Testis (tissue), 3 donors: ENCODE results near the gene TSPAN14. TPM values are rescaled to one million over a fixed set of nuclear protein-coding genes. Genes with fewer than 3 reads are reported as not detected.

Source experiments
- DNase-seq: peaks from one replicate; pipeline ENCODE4 v3.0.0-alpha.2; 2019
- H3K27ac ChIP-seq, 2 donors: fragments of 200-600 bp; sonication (generic); one replicate each; pipeline ENCODE4 v1.5.1; 2019
- H3K27me3 ChIP-seq: fragments of 200-600 bp; sonication (generic); one replicate; pipeline ENCODE4 v1.5.1; 2019
- H3K36me3 ChIP-seq: fragments of 200-600 bp; sonication (generic); one replicate; pipeline ENCODE4 v1.5.1; 2017; ENCODE audit warnings: low read depth; ENCODE audit errors: missing control alignments
- H3K4me1 ChIP-seq: fragments of 200-600 bp; sonication (generic); one replicate; pipeline ENCODE4 v1.5.1; 2019
- H3K4me3 ChIP-seq, 2 donors: fragments of 200-600 bp; sonication (generic); one replicate each; pipeline ENCODE4 v1.5.1; 2017 to 2019
- H3K9me3 ChIP-seq: fragments of 200-600 bp; sonication (generic); one replicate; pipeline ENCODE4 v1.5.1; 2017
- CTCF ChIP-seq, 3 experiments: fragments of 450-650 bp in 2 of 3; fragments of 200-600 bp in 1 of 3; sonication (generic) in 1 of 3; IDR thresholded peaks; one replicate each; pipeline ENCODE4 v1.5.1; 2016 to 2019; ENCODE audit warnings: antibody characterized with exemption in 3 of 3, mild to moderate bottlenecking in 2 of 3, moderate library complexity in 1 of 3
- POLR2A ChIP-seq: fragments of 450-650 bp; IDR thresholded peaks from one replicate; pipeline ENCODE4 v1.6.1; 2017; ENCODE audit warnings: antibody characterized with exemption, mild to moderate bottlenecking, moderate library complexity
- WGBS, 2 donors: methylation state at CpG; one replicate each; pipeline ENCODE4 v1.1.5; 2018; 5-methylcytosine and 5-hydroxymethylcytosine counted together
- intact Hi-C: fragments of 100-400 bp; cut with DNase I; formaldehyde crosslinking; loops from one replicate; pipeline ENCODE4 v1.15.1; 2023; ENCODE audit warnings: low total_unique reads
- polyA plus RNA-seq: library from polyadenylated mRNA; stranded (reverse); fragments of 350-450 nt; fragmentation: Illumina TruSeq; extraction: RNeasy Lipid Tissue Mini Kit (QIAGEN cat#74804); gene quantifications from one replicate; pipeline ENCODE4 v1.2.3, GENCODE V29; 2014; ENCODE audit warnings: low read depth, low replicate concordance; ENCODE audit not compliant: insufficient read depth
- total RNA-seq, 2 donors: library from RNA; depleted of rRNA; stranded (reverse); fragments of >200 nt; gene quantifications; one replicate each; pipeline ENCODE4 v1.2.3, GENCODE V29; 2016

Gene TSPAN14
- total and polyA plus RNA-seq, 3 donors from 2014 or later, result 59.1 to 64.6 (median 61.4) TPM

GRCh38 chr10:80407812-80408241 is 46.3 kb upstream of the TSPAN14 start:
- peaks cover 36% of the 10 kb centered on the region for H3K4me1 ChIP-seq
- peak overlapping the region; percentile 74 to 83 for H3K4me3 ChIP-seq
- no peak for TF ChIP-seq POLR2A
- intact Hi-C loops, result no loop called here
- 23 to 29% methylated on average over 15 to 16 of the region's 16 CpGs for WGBS, 2 donors
- H3K27ac ChIP-seq, result peak overlapping the region; percentile 95 to 97
- H3K36me3 ChIP-seq, result no peaks in the 10 kb centered on the region
- H3K9me3 ChIP-seq, result no peaks in the 10 kb centered on the region
- H3K27me3 ChIP-seq, result no peaks in the 10 kb centered on the region
- no peak for DNase-seq

- 0 to 1% methylated on average over 12 to 59 of the region's 96 CpGs for WGBS, 2 donors
- no peaks in the 10 kb centered on the region for H3K36me3 ChIP-seq
Observed at GRCh38 chr10:80408242-80409101, 45.6 kb upstream of the TSPAN14 start, which contains the start of gene PRXL2A. TSS of gene PRXL2A (plus strand) at chr10:80408551. CDS start at chr10:80420468, 11,917 bp downstream.

GRCh38 chr10:80409121-80409520 is 45.0 kb upstream of the TSPAN14 start:
- peaks cover 49% of the 10 kb centered on the region for H3K4me1 ChIP-seq
- intact Hi-C loops, result no loop called here
- no peaks in the 10 kb centered on the region for H3K27me3 ChIP-seq
- no peak for TF ChIP-seq POLR2A
- H3K9me3 ChIP-seq, result no peaks in the 10 kb centered on the region
- DNase-seq, result no peak
- no peaks in the 10 kb centered on the region for H3K36me3 ChIP-seq
- 8 to 12% methylated on average over 7 to 12 of the region's 12 CpGs for WGBS, 2 donors
- peak overlapping the region; percentile 74 to 83 for H3K4me3 ChIP-seq
- peak overlapping the region; percentile 95 to 97 for H3K27ac ChIP-seq

More at GRCh38 chr10:80408242-80409101, 45.6 kb upstream of the TSPAN14 start, which contains the start of gene PRXL2A:
- TF ChIP-seq POLR2A, result peak; percentile 39
- peak in 1 of 3 experiments; percentile 5 for TF ChIP-seq CTCF (IDR thresholded peaks at IDR 0.05)
- Histone ChIP-seq H3K4me3 (peak within 1 kb of the TSS; percentile 74 to 83), H3K4me1 (peaks cover 43% of the 10 kb centered on the region), H3K27me3 (no peaks in the 10 kb centered on the region), H3K9me3 (no peaks in the 10 kb centered on the region), H3K27ac (peak within 1 kb of the TSS; percentile 95 to 97)
- intact Hi-C loops, result no loop called here
- DNase-seq, result peak; percentile 95

- no peaks in the 10 kb centered on the region for H3K36me3 ChIP-seq
- no peak for DNase-seq
- H3K4me3 ChIP-seq, result no peak overlapping the region
- H3K4me1 ChIP-seq, result peaks cover 59% of the 10 kb centered on the region
- TF ChIP-seq POLR2A, result no peak
- TF ChIP-seq CTCF (IDR thresholded peaks at IDR 0.05), result no peak
- WGBS, 2 donors, result 43% methylated on average over 2 of the region's 2 CpGs; no CpG with 5 or more reads in 1 of the 2 donors
- intact Hi-C loops, result no loop called here
- no peaks in the 10 kb centered on the region for H3K27me3 ChIP-seq
- peak overlapping the region; percentile 74 to 97 for H3K27ac ChIP-seq
- no peaks in the 10 kb centered on the region for H3K9me3 ChIP-seq
Observed at GRCh38 chr10:80410122-80410521, 44.0 kb upstream of the TSPAN14 start.

GRCh38 chr10:80410578-80411145 is 43.4 kb upstream of the TSPAN14 start:
- intact Hi-C loops, result no loop called here
- no peaks in the 10 kb centered on the region for H3K27me3 ChIP-seq
- no peak overlapping the region for H3K4me3 ChIP-seq
- TF ChIP-seq CTCF (IDR thresholded peaks at IDR 0.05) (no peak), POLR2A (no peak)
- no peaks in the 10 kb centered on the region for H3K36me3 ChIP-seq
- H3K27ac ChIP-seq, result peak overlapping the region; percentile 74 to 97
- H3K9me3 ChIP-seq, result no peaks in the 10 kb centered on the region
- 58 to 61% methylated on average over 5 of the region's 5 CpGs for WGBS, 2 donors
- peaks cover 65% of the 10 kb centered on the region for H3K4me1 ChIP-seq
- DNase-seq, result no peak
